Esophagus muscularis mucosa (tissue), 4 donors: ENCODE data around the gene HAVCR1. TPM values are rescaled to one million over a fixed set of nuclear protein-coding genes. Genes with fewer than 3 reads are reported as not detected.
"Not testable (repeated sequence)": the region's sequence is repeated elsewhere in the genome, so short reads cannot be mapped to it uniquely, and the experiment has no call there.

ENCODE experiments used
- DNase-seq: peaks from one replicate; pipeline ENCODE4 v3.0.0-alpha.2; 2017; ENCODE audit errors: extremely low spot score
- H3K27ac ChIP-seq, 4 donors: fragments of 200-600 bp; sonication (generic); replicated peaks in 1 of 4; 1 replicate in 3 of 4; 2 replicates in 1 of 4; pipeline ENCODE4 v1.5.1; 2016 to 2019; ENCODE audit warnings: mild to moderate bottlenecking in 1 of 4
- H3K27me3 ChIP-seq, 4 donors: fragments of 200-600 bp; sonication (generic); one replicate each; pipeline versions ENCODE4 v1.5.1 to v1.6.0; 2016 to 2019
- H3K36me3 ChIP-seq, 4 donors: fragments of 200-600 bp; sonication (generic); one replicate each; pipeline ENCODE4 v1.5.1; 2016 to 2019
- H3K4me1 ChIP-seq, 4 donors: fragments of 200-600 bp; sonication (generic); one replicate each; pipeline ENCODE4 v1.5.1; 2016 to 2019
- H3K4me3 ChIP-seq, 4 donors: fragments of 200-600 bp; sonication (generic); 1 replicate in 2 of 4; 2 replicates in 2 of 4; pipeline ENCODE4 v1.5.1; 2016 to 2019; ENCODE audit warnings: mild to moderate bottlenecking in 4 of 4, moderate library complexity in 1 of 4
- H3K9me3 ChIP-seq, 4 donors: fragments of 200-600 bp; sonication (generic); 1 replicate in 3 of 4; 2 replicates in 1 of 4; pipeline ENCODE4 v1.5.1; 2016 to 2019
- EP300 ChIP-seq: sonication (generic); formaldehyde crosslinking; IDR thresholded peaks from one replicate; pipeline ENCODE4 v1.6.1; 2017; ENCODE audit warnings: antibody characterized with exemption
- POLR2A ChIP-seq: fragments of 450-650 bp; IDR thresholded peaks from one replicate; pipeline ENCODE4 v1.6.1; 2017; ENCODE audit warnings: antibody characterized with exemption, moderate library complexity, mild to moderate bottlenecking, low read depth
- POLR2AphosphoS5 ChIP-seq, 2 donors: sonication (generic); formaldehyde crosslinking; IDR thresholded peaks; one replicate each; pipeline ENCODE4 v1.6.1; 2017; ENCODE audit warnings: antibody characterized with exemption in 2 of 2
- WGBS: methylation state at CpG from one replicate; pipeline ENCODE4 v1.1.5; 2018; 5-methylcytosine and 5-hydroxymethylcytosine counted together
- intact Hi-C: fragments of 100-400 bp; cut with DNase I; formaldehyde crosslinking; loops from one replicate; pipeline ENCODE4 v1.15.1; 2023
- total RNA-seq, 4 donors: library from RNA; depleted of rRNA; stranded (reverse); fragments of >200 nt; gene quantifications; one replicate each; pipeline versions ENCODE4 v1.1.0 to v1.2.1, GENCODE V29; 2016
- TF ChIP-seq, protein P1 (sequence below), 3 experiments: fragments of 200-600 bp in 2 of 3; fragments of 450-650 bp in 1 of 3; sonication (generic) in 2 of 3; IDR thresholded peaks; one replicate each; pipeline ENCODE4 v1.5.1; 2017 to 2019; ENCODE audit warnings: antibody characterized with exemption in 3 of 3, mild to moderate bottlenecking in 2 of 3, moderate library complexity in 1 of 3

HAVCR1 gene
- total RNA-seq, 4 donors from 2014 or later: 0.17 TPM; not detected in 3

GRCh38 chr5:157066080-157066479 is 7.2 kb upstream of the HAVCR1 start:
- no peaks in the 10 kb centered on the region for H3K4me1 ChIP-seq
- TF ChIP-seq POLR2AphosphoS5 (IDR thresholded peaks at IDR 0.05) (no peak), EP300 (no peak), POLR2A (no peak)
- TF ChIP-seq, protein P1, sequence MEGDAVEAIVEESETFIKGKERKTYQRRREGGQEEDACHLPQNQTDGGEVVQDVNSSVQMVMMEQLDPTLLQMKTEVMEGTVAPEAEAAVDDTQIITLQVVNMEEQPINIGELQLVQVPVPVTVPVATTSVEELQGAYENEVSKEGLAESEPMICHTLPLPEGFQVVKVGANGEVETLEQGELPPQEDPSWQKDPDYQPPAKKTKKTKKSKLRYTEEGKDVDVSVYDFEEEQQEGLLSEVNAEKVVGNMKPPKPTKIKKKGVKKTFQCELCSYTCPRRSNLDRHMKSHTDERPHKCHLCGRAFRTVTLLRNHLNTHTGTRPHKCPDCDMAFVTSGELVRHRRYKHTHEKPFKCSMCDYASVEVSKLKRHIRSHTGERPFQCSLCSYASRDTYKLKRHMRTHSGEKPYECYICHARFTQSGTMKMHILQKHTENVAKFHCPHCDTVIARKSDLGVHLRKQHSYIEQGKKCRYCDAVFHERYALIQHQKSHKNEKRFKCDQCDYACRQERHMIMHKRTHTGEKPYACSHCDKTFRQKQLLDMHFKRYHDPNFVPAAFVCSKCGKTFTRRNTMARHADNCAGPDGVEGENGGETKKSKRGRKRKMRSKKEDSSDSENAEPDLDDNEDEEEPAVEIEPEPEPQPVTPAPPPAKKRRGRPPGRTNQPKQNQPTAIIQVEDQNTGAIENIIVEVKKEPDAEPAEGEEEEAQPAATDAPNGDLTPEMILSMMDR (IDR thresholded peaks at IDR 0.05): no peak
- no peak overlapping the region for H3K27ac ChIP-seq
- 73% methylated on average over 2 of the region's 2 CpGs for WGBS
- H3K9me3 ChIP-seq: no peaks in the 10 kb centered on the region
- H3K27me3 ChIP-seq: no peaks in the 10 kb centered on the region
- intact Hi-C loops: no loop called here
- no peaks in the 10 kb centered on the region for H3K36me3 ChIP-seq
- H3K4me3 ChIP-seq: no peak overlapping the region
- no peak for DNase-seq

DNA sequence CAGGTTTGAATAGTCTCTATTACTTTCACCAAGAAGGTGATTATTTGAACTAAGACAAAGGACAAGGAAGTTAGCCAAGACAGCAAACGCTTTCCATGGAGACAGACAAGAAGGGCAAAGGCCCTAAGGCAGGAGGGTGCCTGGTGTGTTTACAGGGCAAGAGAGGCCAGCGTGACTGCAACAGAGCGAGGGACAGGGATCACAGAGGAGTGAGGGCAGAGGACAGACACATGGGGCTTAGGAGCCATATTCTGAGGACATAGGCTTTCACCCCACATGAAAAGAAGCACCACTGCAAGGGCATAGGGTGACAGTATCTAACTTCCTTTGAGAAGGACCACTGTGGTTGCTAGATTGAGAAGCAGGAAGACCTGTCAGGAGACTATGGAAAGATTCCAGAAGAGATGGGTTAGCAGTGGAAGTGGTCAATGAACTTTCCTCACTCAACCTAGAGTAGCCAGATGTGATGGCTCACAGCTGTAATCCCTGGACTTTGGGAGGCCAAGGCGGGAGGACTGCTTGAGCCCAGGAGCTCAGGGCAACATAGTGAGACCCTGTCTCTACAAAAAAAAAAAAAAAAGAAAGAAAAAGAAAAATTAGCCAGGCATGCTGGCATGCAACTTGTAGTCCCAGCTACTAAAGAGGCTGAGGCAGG is 5.0 kb upstream of the HAVCR1 start:
- Histone ChIP-seq H3K27ac (no peak overlapping the region), H3K27me3 (no peaks in the 10 kb centered on the region), H3K4me3 (no peak overlapping the region), H3K9me3 (no peaks in the 10 kb centered on the region), H3K4me1 (no peaks in the 10 kb centered on the region), H3K36me3 (no peaks in the 10 kb centered on the region)
- WGBS: 78% methylated on average over 4 of the region's 4 CpGs
- intact Hi-C loops: no loop called here
- DNase-seq: no peak
- TF ChIP-seq POLR2A (no peak), EP300 (no peak), POLR2AphosphoS5 (IDR thresholded peaks at IDR 0.05) (no peak)
- TF ChIP-seq, protein P1 (IDR thresholded peaks at IDR 0.05): no peak

DNA sequence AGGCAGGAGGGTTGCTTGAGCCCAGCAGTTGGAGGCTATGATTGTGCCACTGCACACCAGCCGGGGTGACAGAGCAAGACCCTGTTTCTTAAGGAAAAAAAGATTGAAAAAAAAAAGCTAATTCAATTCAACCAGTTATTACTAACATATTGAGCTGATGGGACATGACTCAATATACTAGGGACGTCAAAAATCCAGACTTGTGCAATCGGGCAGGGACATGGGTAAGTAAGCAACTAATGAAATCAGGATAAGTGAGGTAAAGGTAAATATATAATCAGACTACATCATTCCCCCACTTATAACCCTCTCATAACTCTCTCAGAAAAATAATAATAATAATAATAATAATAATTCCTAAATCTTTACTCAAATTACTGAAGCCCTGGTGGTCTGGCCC is 975 bp upstream of the HAVCR1 start:
- H3K36me3 ChIP-seq: no peaks in the 10 kb centered on the region
- WGBS: 93% methylated on average over 3 of the region's 3 CpGs
- intact Hi-C loops: no loop called here
- H3K4me1 ChIP-seq: no peaks in the 10 kb centered on the region
- H3K27me3 ChIP-seq: no peaks in the 10 kb centered on the region
- H3K27ac ChIP-seq: no peak overlapping the region
- DNase-seq: no peak
- no peaks in the 10 kb centered on the region for H3K9me3 ChIP-seq
- no peak for TF ChIP-seq POLR2AphosphoS5 (IDR thresholded peaks at IDR 0.05)
- no peak for TF ChIP-seq EP300
- TF ChIP-seq, protein P1 (IDR thresholded peaks at IDR 0.05): no peak
- no peak for TF ChIP-seq POLR2A
- H3K4me3 ChIP-seq: no peak overlapping the region

DNA sequence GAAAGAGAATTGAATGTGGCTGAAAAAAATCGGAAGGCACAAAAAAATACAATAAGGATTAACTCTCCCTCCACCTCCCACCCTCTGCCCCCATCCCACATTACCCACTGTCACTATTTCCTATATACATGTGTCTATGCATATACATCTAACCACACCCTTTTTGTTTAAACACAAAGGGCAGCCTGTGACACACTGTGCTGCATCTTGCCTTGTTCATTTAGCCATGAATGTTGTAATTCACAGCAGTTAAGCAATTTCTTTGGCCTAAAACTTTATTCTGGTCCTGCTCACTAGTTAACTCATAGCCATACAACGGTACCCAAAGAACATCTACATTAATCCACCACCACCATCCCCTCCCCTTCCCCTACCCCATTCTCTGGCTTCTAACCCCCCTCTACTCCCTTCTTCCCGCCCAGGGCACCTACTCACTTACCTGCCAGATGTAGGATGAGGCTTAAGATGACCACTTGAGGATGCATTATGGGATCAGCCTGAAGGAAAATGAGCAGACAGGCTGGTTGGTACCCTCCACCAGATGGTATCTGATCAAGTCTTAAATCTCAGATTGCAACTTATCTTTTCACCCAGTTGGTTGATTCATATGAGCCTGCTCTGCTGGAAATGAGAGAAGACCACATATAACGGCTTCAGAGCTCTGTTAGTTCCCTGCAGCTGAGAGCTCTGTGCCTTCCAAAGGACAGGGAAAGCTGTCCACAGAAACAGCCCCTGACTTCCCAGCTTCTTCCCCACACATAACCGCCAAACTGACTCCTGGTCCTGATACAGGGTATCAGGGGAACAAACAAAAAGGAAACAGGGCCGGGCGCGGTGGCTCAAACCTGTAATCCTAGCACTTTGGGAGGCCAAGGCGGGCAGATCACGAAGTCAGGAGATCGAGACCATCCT is 1.2 kb downstream of the HAVCR1 start:
- 85% methylated on average over 11 of the region's 11 CpGs for WGBS

GRCh38 chr5:157056848-157057247 is 2.1 kb downstream of the HAVCR1 start:
- DNase-seq, H3K4me3 ChIP-seq, intact Hi-C loops, H3K27ac ChIP-seq, H3K9me3 ChIP-seq, H3K36me3 ChIP-seq, H3K4me1 ChIP-seq, H3K27me3 ChIP-seq: not testable (repeated sequence)
- 87% methylated on average over 6 of the region's 6 CpGs for WGBS

More for the DNA sequence above, 1.2 kb downstream of the HAVCR1 start:
- Histone ChIP-seq H3K27ac (no peak overlapping the region), H3K9me3 (no peaks in the 10 kb centered on the region), H3K4me1 (no peaks in the 10 kb centered on the region), H3K36me3 (no peaks in the 10 kb centered on the region), H3K4me3 (no peak overlapping the region), H3K27me3 (no peaks in the 10 kb centered on the region)
- TF ChIP-seq EP300: no peak
- TF ChIP-seq, protein P1 (IDR thresholded peaks at IDR 0.05): no peak
- TF ChIP-seq POLR2AphosphoS5 (IDR thresholded peaks at IDR 0.05): no peak
- TF ChIP-seq POLR2A: no peak
- DNase-seq: no peak
- intact Hi-C loops: no loop called here
